Measurements from ENCODE around the gene RAB31.
A peak's percentile ranks its signal among the peaks of the same experiment; 100 is the strongest.

RAB31 gene

GRCh38 chr18:9735238-9735637 is 27.1 kb downstream of the RAB31 start:
- Histone ChIP-seq H2BK12ac (ENCODE audit: low read length) (no peak overlapping the region), H2AFZ (ENCODE audit: low read length) (no peak overlapping the region), H3K4ac (ENCODE audit: low read length) (no peak overlapping the region), H4K8ac (ENCODE audit: low read depth, low read length) (no peak overlapping the region), H4K91ac (ENCODE audit: low read depth, low read length, poor library complexity) (no peak overlapping the region), H2BK120ac (ENCODE audit: low read depth, low read length) (no peak overlapping the region), H3K14ac (ENCODE audit: low read length) (no peak overlapping the region), H3K23ac (ENCODE audit: low read depth, low read length, poor library complexity) (no peak overlapping the region), H3K18ac (ENCODE audit: low read length) (no peak overlapping the region), H3K9me3 (replicated peaks in 1 of 2; ENCODE audit: control insufficient read depth in 2 of 2, insufficient read depth in 1 of 2, low read depth in 1 of 2, low read length in 2 of 2) (no peaks in the 10 kb centered on the region), H3K27ac (replicated peaks; ENCODE audit: low read length) (no peak overlapping the region), H2BK5ac (ENCODE audit: low read length) (no peak overlapping the region), H3K4me2 (ENCODE audit: insufficient read depth, low read length, poor library complexity, severe bottlenecking) (no peak overlapping the region), H3K4me3 (ENCODE audit: low read length in 2 of 2) (peak overlapping the region in 1 of 2 donors; percentile 38), H3K9ac (ENCODE audit: low read depth, low read length, poor library complexity) (no peak overlapping the region), H3K27me3 (ENCODE audit: control insufficient read depth in 3 of 3, insufficient read depth in 3 of 3, low read depth in 1 of 3, low read length in 3 of 3) (no peaks in the 10 kb centered on the region), H2BK15ac (ENCODE audit: low read length) (no peak overlapping the region), H3K36me3 (replicated peaks in 1 of 2; ENCODE audit: control insufficient read depth in 2 of 2, insufficient read depth in 2 of 2, low read length in 2 of 2) (peaks cover 0 to 16% of the 10 kb centered on the region in 2 donors), H3K79me1 (ENCODE audit: low read depth, low read length) (no peaks in the 10 kb centered on the region), H2AK5ac (ENCODE audit: low read depth, low read length) (no peak overlapping the region), H3K4me1 (ENCODE audit: control insufficient read depth in 2 of 2, insufficient read depth in 1 of 2, low read depth in 1 of 2, low read length in 2 of 2) (peaks cover 12 to 25% of the 10 kb centered on the region in 2 donors)
- DNase-seq (ENCODE audit: low spot score) = no peak
- no CpG with 5 or more reads among the region's 9 CpGs for WGBS, 2 donors (ENCODE audit: extremely low coverage in 2 of 2, insufficient read length in 2 of 2, insufficient replicate concordance in 1 of 2)

- no peak overlapping the region for H3K23ac ChIP-seq (ENCODE audit: low read depth, low read length, poor library complexity)
- H2BK120ac ChIP-seq (ENCODE audit: low read depth, low read length) = no peak overlapping the region
- H3K4me1 ChIP-seq (ENCODE audit: control insufficient read depth in 2 of 2, insufficient read depth in 1 of 2, low read depth in 1 of 2, low read length in 2 of 2) = peaks cover 12 to 25% of the 10 kb centered on the region in 2 donors
- H3K9me3 ChIP-seq (replicated peaks in 1 of 2; ENCODE audit: control insufficient read depth in 2 of 2, insufficient read depth in 1 of 2, low read depth in 1 of 2, low read length in 2 of 2) = no peaks in the 10 kb centered on the region
- H4K91ac ChIP-seq (ENCODE audit: low read depth, low read length, poor library complexity) = no peak overlapping the region
- DNase-seq (ENCODE audit: low spot score) = no peak
- WGBS, 2 donors (ENCODE audit: extremely low coverage in 2 of 2, insufficient read length in 2 of 2, insufficient replicate concordance in 1 of 2) = no CpG with 5 or more reads among the region's 4 CpGs
- H2AFZ ChIP-seq (ENCODE audit: low read length) = no peak overlapping the region
- H3K18ac ChIP-seq (ENCODE audit: low read length) = no peak overlapping the region
- H3K27ac ChIP-seq (replicated peaks; ENCODE audit: low read length) = no peak overlapping the region
- H3K79me1 ChIP-seq (ENCODE audit: low read depth, low read length) = no peaks in the 10 kb centered on the region
- H3K4me3 ChIP-seq (ENCODE audit: low read length in 2 of 2) = no peak overlapping the region
- H3K14ac ChIP-seq (ENCODE audit: low read length) = no peak overlapping the region
- H2BK15ac ChIP-seq (ENCODE audit: low read length) = no peak overlapping the region
- no peaks in the 10 kb centered on the region for H3K27me3 ChIP-seq (ENCODE audit: control insufficient read depth in 3 of 3, insufficient read depth in 3 of 3, low read depth in 1 of 3, low read length in 3 of 3)
- H3K36me3 ChIP-seq (replicated peaks in 1 of 2; ENCODE audit: control insufficient read depth in 2 of 2, insufficient read depth in 2 of 2, low read length in 2 of 2) = peaks cover 0 to 16% of the 10 kb centered on the region in 2 donors
- no peak overlapping the region for H3K4me2 ChIP-seq (ENCODE audit: insufficient read depth, low read length, poor library complexity, severe bottlenecking)
- H3K9ac ChIP-seq (ENCODE audit: low read depth, low read length, poor library complexity) = no peak overlapping the region
- no peak overlapping the region for H4K8ac ChIP-seq (ENCODE audit: low read depth, low read length)
- H2AK5ac ChIP-seq (ENCODE audit: low read depth, low read length) = no peak overlapping the region
- no peak overlapping the region for H2BK5ac ChIP-seq (ENCODE audit: low read length)
- H3K4ac ChIP-seq (ENCODE audit: low read length) = no peak overlapping the region
- H2BK12ac ChIP-seq (ENCODE audit: low read length) = no peak overlapping the region
Measured at GRCh38 chr18:9735879-9736278, 27.8 kb downstream of the RAB31 start.

GRCh38 chr18:9736286-9736835 is 28.3 kb downstream of the RAB31 start:
- H3K27ac ChIP-seq (replicated peaks; ENCODE audit: low read length) = no peak overlapping the region
- no peaks in the 10 kb centered on the region for H3K9me3 ChIP-seq (replicated peaks in 1 of 2; ENCODE audit: control insufficient read depth in 2 of 2, insufficient read depth in 1 of 2, low read depth in 1 of 2, low read length in 2 of 2)
- H4K91ac ChIP-seq (ENCODE audit: low read depth, low read length, poor library complexity) = no peak overlapping the region
- no peak overlapping the region for H2BK12ac ChIP-seq (ENCODE audit: low read length)
- no CpG with 5 or more reads among the region's 4 CpGs for WGBS, 2 donors (ENCODE audit: extremely low coverage in 2 of 2, insufficient read length in 2 of 2, insufficient replicate concordance in 1 of 2)
- no peak overlapping the region for H3K9ac ChIP-seq (ENCODE audit: low read depth, low read length, poor library complexity)
- H3K23ac ChIP-seq (ENCODE audit: low read depth, low read length, poor library complexity) = no peak overlapping the region
- H3K27me3 ChIP-seq (ENCODE audit: control insufficient read depth in 3 of 3, insufficient read depth in 3 of 3, low read depth in 1 of 3, low read length in 3 of 3) = no peaks in the 10 kb centered on the region
- no peak for DNase-seq (ENCODE audit: low spot score)
- H3K4me3 ChIP-seq (ENCODE audit: low read length in 2 of 2) = no peak overlapping the region
- no peak overlapping the region for H3K14ac ChIP-seq (ENCODE audit: low read length)
- no peak overlapping the region for H4K8ac ChIP-seq (ENCODE audit: low read depth, low read length)
- no peaks in the 10 kb centered on the region for H3K79me1 ChIP-seq (ENCODE audit: low read depth, low read length)
- H3K4me2 ChIP-seq (ENCODE audit: insufficient read depth, low read length, poor library complexity, severe bottlenecking) = no peak overlapping the region
- H2BK5ac ChIP-seq (ENCODE audit: low read length) = no peak overlapping the region
- H2AFZ ChIP-seq (ENCODE audit: low read length) = no peak overlapping the region
- no peak overlapping the region for H3K18ac ChIP-seq (ENCODE audit: low read length)
- no peak overlapping the region for H2BK120ac ChIP-seq (ENCODE audit: low read depth, low read length)
- H3K4ac ChIP-seq (ENCODE audit: low read length) = no peak overlapping the region
- H2BK15ac ChIP-seq (ENCODE audit: low read length) = no peak overlapping the region
- peaks cover 0 to 16% of the 10 kb centered on the region in 2 donors for H3K36me3 ChIP-seq (replicated peaks in 1 of 2; ENCODE audit: control insufficient read depth in 2 of 2, insufficient read depth in 2 of 2, low read length in 2 of 2)
- H2AK5ac ChIP-seq (ENCODE audit: low read depth, low read length) = no peak overlapping the region
- peaks cover 13 to 27% of the 10 kb centered on the region in 2 donors for H3K4me1 ChIP-seq (ENCODE audit: control insufficient read depth in 2 of 2, insufficient read depth in 1 of 2, low read depth in 1 of 2, low read length in 2 of 2)

- no CpG with 5 or more reads among the region's 4 CpGs for WGBS, 2 donors (ENCODE audit: extremely low coverage in 2 of 2, insufficient read length in 2 of 2, insufficient replicate concordance in 1 of 2)
- H3K4me3 ChIP-seq (ENCODE audit: low read length in 2 of 2) = no peak overlapping the region
- no peaks in the 10 kb centered on the region for H3K27me3 ChIP-seq (ENCODE audit: control insufficient read depth in 3 of 3, insufficient read depth in 3 of 3, low read depth in 1 of 3, low read length in 3 of 3)
- no peak overlapping the region for H3K4me2 ChIP-seq (ENCODE audit: insufficient read depth, low read length, poor library complexity, severe bottlenecking)
- H4K8ac ChIP-seq (ENCODE audit: low read depth, low read length) = no peak overlapping the region
- no peak overlapping the region for H3K23ac ChIP-seq (ENCODE audit: low read depth, low read length, poor library complexity)
- no peak overlapping the region for H3K9ac ChIP-seq (ENCODE audit: low read depth, low read length, poor library complexity)
- H3K9me3 ChIP-seq (replicated peaks in 1 of 2; ENCODE audit: control insufficient read depth in 2 of 2, insufficient read depth in 1 of 2, low read depth in 1 of 2, low read length in 2 of 2) = no peaks in the 10 kb centered on the region
- no peak overlapping the region for H3K14ac ChIP-seq (ENCODE audit: low read length)
- H2BK15ac ChIP-seq (ENCODE audit: low read length) = no peak overlapping the region
- H2AFZ ChIP-seq (ENCODE audit: low read length) = no peak overlapping the region
- no peak overlapping the region for H2BK5ac ChIP-seq (ENCODE audit: low read length)
- no peak for DNase-seq (ENCODE audit: low spot score)
- H3K27ac ChIP-seq (replicated peaks; ENCODE audit: low read length) = no peak overlapping the region
- H3K4ac ChIP-seq (ENCODE audit: low read length) = no peak overlapping the region
- H2BK12ac ChIP-seq (ENCODE audit: low read length) = no peak overlapping the region
- H4K91ac ChIP-seq (ENCODE audit: low read depth, low read length, poor library complexity) = no peak overlapping the region
- no peak overlapping the region for H3K18ac ChIP-seq (ENCODE audit: low read length)
- no peak overlapping the region for H2BK120ac ChIP-seq (ENCODE audit: low read depth, low read length)
- peaks cover 19 to 33% of the 10 kb centered on the region in 2 donors for H3K4me1 ChIP-seq (ENCODE audit: control insufficient read depth in 2 of 2, insufficient read depth in 1 of 2, low read depth in 1 of 2, low read length in 2 of 2)
- peaks cover 0 to 12% of the 10 kb centered on the region in 2 donors for H3K36me3 ChIP-seq (replicated peaks in 1 of 2; ENCODE audit: control insufficient read depth in 2 of 2, insufficient read depth in 2 of 2, low read length in 2 of 2)
- no peak overlapping the region for H2AK5ac ChIP-seq (ENCODE audit: low read depth, low read length)
- no peaks in the 10 kb centered on the region for H3K79me1 ChIP-seq (ENCODE audit: low read depth, low read length)
Measured at GRCh38 chr18:9737006-9737405, 28.9 kb downstream of the RAB31 start.
